ENCODE data around the gene AK1. TPM values are rescaled to one million over a fixed set of nuclear protein-coding genes. Genes with fewer than 3 reads are reported as not detected.
A peak's percentile ranks its signal among the peaks of the same experiment; 100 is the strongest.

Gene AK1
- total and polyA plus RNA-seq, 10 of the 15 experiments (the other 5 are each of a cell fraction or from before 2014, with no cell fraction given): 0.23 to 3.1 (median 1.8) TPM

- ChIA-PET POLR2A (interaction anchor here (1.8 kb wide), 1 partner anchor 95 kb away, joined by 4 read pairs; no protein-coding TSS in a partner anchor), CTCF (interaction anchor here (0.6 to 2.7 kb wide), 10 partner anchors 11 to 1960 kb away, joined by 3 to 12 read pairs (median 4); partner anchors contain the start of genes ENG and TOR2A)
- intact Hi-C loops (cut with micrococcal nuclease; ENCODE audit: unreplicated experiment): loop anchor here (5.0 kb wide), 1 partner anchor 79 kb away; the partner anchor contains the start of gene CDK9
These were observed 11.6 kb downstream of the AK1 start for GRCh38 chr9:127865645-127866464.

More at GRCh38 chr9:127865645-127866464, 11.6 kb downstream of the AK1 start:
- WGBS (ENCODE audit: insufficient coverage, insufficient replicate concordance, low lambda C conversion rate, missing lambda C conversion rate): 51% methylated on average over 19 of the region's 19 CpGs
- Histone ChIP-seq H3K79me2 (ENCODE audit: control insufficient read depth, insufficient read depth, low read length) (no peaks in the 10 kb centered on the region), H3K36me3 (ENCODE audit: control insufficient read depth in 2 of 2, insufficient read depth in 2 of 2, low read length in 1 of 2) (no peaks in the 10 kb centered on the region), H3K4me3 (no peak overlapping the region), H3K27me3 (replicated peaks in 1 of 2; ENCODE audit: control insufficient read depth in 2 of 2, insufficient read depth in 2 of 2, low read length in 1 of 2) (no peaks in the 10 kb centered on the region), H2AFZ (ENCODE audit: control insufficient read depth, low read depth, low read length) (peak overlapping the region; percentile 81; the same call in 1 of the 2 replicates), H3K4me1 (ENCODE audit: control insufficient read depth, insufficient read depth, low read length) (peaks cover 31% of the 10 kb centered on the region), H3K9ac (ENCODE audit: control insufficient read depth, insufficient read depth, low read length) (no peak overlapping the region), H3K4me2 (ENCODE audit: control insufficient read depth, insufficient read depth) (no peak overlapping the region), H4K20me1 (ENCODE audit: control insufficient read depth, insufficient read depth) (no peaks in the 10 kb centered on the region), H3K27ac (ENCODE audit: control insufficient read depth, insufficient read depth) (peak overlapping the region; percentile 7; the same call in 1 of the 2 replicates), H3K9me3 (replicated peaks; ENCODE audit: control insufficient read depth, insufficient read depth, low read length) (no peaks in the 10 kb centered on the region)
- no peak for DNase-seq (ENCODE audit: low read depth, low spot score)
- no TSS peak for BruUV-seq (replicated peaks)
- TF ChIP-seq NRF1 (conservative IDR thresholded peaks at IDR 0.05; ENCODE audit: low read depth, low read length) (no peak), BCL3 (IDR thresholded peaks at IDR 0.05; ENCODE audit: borderline replicate concordance, insufficient read depth, low read depth, low read length, poor library complexity, severe bottlenecking) (peak; percentile 97), NFIC (IDR thresholded peaks at IDR 0.05; ENCODE audit: low read depth, low read length) (peak; percentile 35; the same call in 1 of the 2 replicates)
- TF ChIP-seq, protein P1, sequence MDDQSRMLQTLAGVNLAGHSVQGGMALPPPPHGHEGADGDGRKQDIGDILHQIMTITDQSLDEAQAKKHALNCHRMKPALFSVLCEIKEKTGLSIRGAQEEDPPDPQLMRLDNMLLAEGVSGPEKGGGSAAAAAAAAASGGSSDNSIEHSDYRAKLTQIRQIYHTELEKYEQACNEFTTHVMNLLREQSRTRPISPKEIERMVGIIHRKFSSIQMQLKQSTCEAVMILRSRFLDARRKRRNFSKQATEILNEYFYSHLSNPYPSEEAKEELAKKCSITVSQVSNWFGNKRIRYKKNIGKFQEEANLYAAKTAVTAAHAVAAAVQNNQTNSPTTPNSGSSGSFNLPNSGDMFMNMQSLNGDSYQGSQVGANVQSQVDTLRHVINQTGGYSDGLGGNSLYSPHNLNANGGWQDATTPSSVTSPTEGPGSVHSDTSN (IDR thresholded peaks at IDR 0.05; ENCODE audit: insufficient replicate concordance, low read depth, low read length): peak; percentile 18
- no peak for FAIRE-seq
- ChIA-PET RAD21 (ENCODE audit: unreplicated experiment) (interaction anchor here (1.0 to 3.2 kb wide), 5 partner anchors 13 to 131 kb away, joined by 3 to 15 read pairs (median 3); partner anchors contain the start of genes ST6GALNAC4 and TOR2A), SMC1A (ENCODE audit: uncharacterized antibody, unreplicated experiment) (interaction anchor here (0.8 to 2.0 kb wide), 5 partner anchors 10 to 131 kb away, joined by 3 to 8 read pairs (median 4); partner anchors contain the start of genes ENG and TOR2A)
- in situ Hi-C loops (cut with MboI): no loop called here
- ATAC-seq: no peak

Measured in GM12878 (cell line).